Endodermal cell (in vitro differentiated cells): ENCODE data around the gene IL19. TPM values are rescaled to one million over a fixed set of nuclear protein-coding genes. Genes with fewer than 3 reads are reported as not detected.

Experiments
- DNase-seq: peaks from one replicate; pipeline ENCODE4 v3.0.0-alpha.2; 2017
- H3K27ac ChIP-seq: 2 replicates; pipeline ENCODE4 v1.5.1; 2013; ENCODE audit warnings: mild to moderate bottlenecking, low read depth, low read length, moderate library complexity
- H3K27me3 ChIP-seq: 2 replicates; pipeline ENCODE4 v1.6.1; 2013; ENCODE audit warnings: mild to moderate bottlenecking, low read length, moderate library complexity; ENCODE audit not compliant: insufficient read depth, control insufficient read depth, poor library complexity, severe bottlenecking
- H3K36me3 ChIP-seq: 2 replicates; pipeline ENCODE4 v1.7.0; 2013; ENCODE audit warnings: mild to moderate bottlenecking, low read length, moderate library complexity; ENCODE audit not compliant: control insufficient read depth, insufficient read depth
- H3K4me1 ChIP-seq: one replicate; pipeline ENCODE4 v1.7.0; 2013; ENCODE audit warnings: low read length; ENCODE audit not compliant: control insufficient read depth, insufficient read depth
- H3K4me3 ChIP-seq: 2 replicates; pipeline ENCODE4 v1.5.1; 2013; ENCODE audit warnings: mild to moderate bottlenecking, low read length, moderate library complexity
- H3K9ac ChIP-seq: 2 replicates; pipeline ENCODE4 v1.6.1; 2013; ENCODE audit warnings: mild to moderate bottlenecking, low read length, moderate library complexity; ENCODE audit not compliant: poor library complexity, severe bottlenecking; ENCODE audit errors: extremely low read depth
- H3K9me3 ChIP-seq: 2 replicates; pipeline ENCODE4 v1.6.1; 2013; ENCODE audit warnings: mild to moderate bottlenecking, low read length, moderate library complexity; ENCODE audit not compliant: control insufficient read depth
- H3K27ac Mint-ChIP-seq: 2 replicates; pipeline ENCODE4 v1.8.0; 2020; ENCODE audit warnings: mixed read lengths
- H3K27me3 Mint-ChIP-seq: 2 replicates; pipeline ENCODE4 v1.8.0; 2021; ENCODE audit warnings: mild to moderate bottlenecking, mixed read lengths; ENCODE audit not compliant: insufficient read depth
- H3K36me3 Mint-ChIP-seq: 2 replicates; pipeline ENCODE4 v1.8.0; 2020; ENCODE audit warnings: low read depth, mixed read lengths
- H3K4me1 Mint-ChIP-seq: 2 replicates; pipeline ENCODE4 v1.8.0; 2020; ENCODE audit warnings: mixed read lengths
- H3K4me3 Mint-ChIP-seq: 2 replicates; pipeline ENCODE4 v1.8.0; 2020; ENCODE audit warnings: mild to moderate bottlenecking, moderate library complexity, mixed read lengths
- H3K9me3 Mint-ChIP-seq: 2 replicates; pipeline ENCODE4 v1.8.0; 2020; ENCODE audit warnings: mild to moderate bottlenecking, mixed read lengths
- WGBS, 2 experiments: methylation state at CpG; one replicate each; pipeline versions ENCODE4 v1.1.5 to v1.1.7; 2013; ENCODE audit warnings: missing lambda C conversion rate in 2 of 2, mixed read lengths in 1 of 2; ENCODE audit not compliant: insufficient coverage in 1 of 2, insufficient read length in 1 of 2; 5-methylcytosine and 5-hydroxymethylcytosine counted together
- total RNA-seq, 2 donors: library from RNA; stranded (reverse); fragmentation: NEBNext Ultra II Directional in 1 of 2; extraction: Animal tissue kit (Norgen Biotek cat#: 25700) in 1 of 2; gene quantifications; 2 replicates in 1 of 2; 3 replicates in 1 of 2; pipeline ENCODE4 v1.2.1, GENCODE V29; 2021
- TF ChIP-seq, protein P1 (sequence below): fragments of 200-600 bp; sonication (generic); conservative IDR thresholded peaks from 2 replicates; pipeline ENCODE4 v1.5.0; 2021; ENCODE audit warnings: antibody characterized with exemption, mild to moderate bottlenecking

Gene IL19
- total RNA-seq, 2 donors from 2014 or later, result not detected

GRCh38 chr1:206782448-206782847, 11.9 kb downstream of the IL19 start:
- H3K4me3 ChIP-seq, result no peak overlapping the region
- TF ChIP-seq, protein P1, sequence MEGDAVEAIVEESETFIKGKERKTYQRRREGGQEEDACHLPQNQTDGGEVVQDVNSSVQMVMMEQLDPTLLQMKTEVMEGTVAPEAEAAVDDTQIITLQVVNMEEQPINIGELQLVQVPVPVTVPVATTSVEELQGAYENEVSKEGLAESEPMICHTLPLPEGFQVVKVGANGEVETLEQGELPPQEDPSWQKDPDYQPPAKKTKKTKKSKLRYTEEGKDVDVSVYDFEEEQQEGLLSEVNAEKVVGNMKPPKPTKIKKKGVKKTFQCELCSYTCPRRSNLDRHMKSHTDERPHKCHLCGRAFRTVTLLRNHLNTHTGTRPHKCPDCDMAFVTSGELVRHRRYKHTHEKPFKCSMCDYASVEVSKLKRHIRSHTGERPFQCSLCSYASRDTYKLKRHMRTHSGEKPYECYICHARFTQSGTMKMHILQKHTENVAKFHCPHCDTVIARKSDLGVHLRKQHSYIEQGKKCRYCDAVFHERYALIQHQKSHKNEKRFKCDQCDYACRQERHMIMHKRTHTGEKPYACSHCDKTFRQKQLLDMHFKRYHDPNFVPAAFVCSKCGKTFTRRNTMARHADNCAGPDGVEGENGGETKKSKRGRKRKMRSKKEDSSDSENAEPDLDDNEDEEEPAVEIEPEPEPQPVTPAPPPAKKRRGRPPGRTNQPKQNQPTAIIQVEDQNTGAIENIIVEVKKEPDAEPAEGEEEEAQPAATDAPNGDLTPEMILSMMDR, result no peak
- no peak for DNase-seq
- H3K9me3 ChIP-seq, result no peaks in the 10 kb centered on the region
- no peak overlapping the region for H3K27ac Mint-ChIP-seq
- no peak overlapping the region for H3K9ac ChIP-seq
- H3K4me3 Mint-ChIP-seq, result no peak overlapping the region
- no peaks in the 10 kb centered on the region for H3K9me3 Mint-ChIP-seq
- H3K27me3 Mint-ChIP-seq, result no peaks in the 10 kb centered on the region
- H3K4me1 ChIP-seq, result no peaks in the 10 kb centered on the region
- no peaks in the 10 kb centered on the region for H3K4me1 Mint-ChIP-seq
- no peaks in the 10 kb centered on the region for H3K36me3 ChIP-seq
- WGBS, 2 experiments, result 90 to 93% methylated on average over 2 of the region's 2 CpGs
- H3K27ac ChIP-seq, result no peak overlapping the region
- H3K27me3 ChIP-seq, result peaks cover 4% of the 10 kb centered on the region
- H3K36me3 Mint-ChIP-seq, result no peaks in the 10 kb centered on the region

- H3K27me3 Mint-ChIP-seq, result no peaks in the 10 kb centered on the region
- no peak overlapping the region for H3K27ac ChIP-seq
- no peaks in the 10 kb centered on the region for H3K9me3 Mint-ChIP-seq
- no peak overlapping the region for H3K4me3 ChIP-seq
- TF ChIP-seq, protein P1, result no peak
- no peak for DNase-seq
- no peak overlapping the region for H3K27ac Mint-ChIP-seq
- no peaks in the 10 kb centered on the region for H3K36me3 ChIP-seq
- no peaks in the 10 kb centered on the region for H3K36me3 Mint-ChIP-seq
- no peaks in the 10 kb centered on the region for H3K4me1 ChIP-seq
- H3K4me3 Mint-ChIP-seq, result no peak overlapping the region
- H3K27me3 ChIP-seq, result peaks cover 4% of the 10 kb centered on the region
- H3K9ac ChIP-seq, result no peak overlapping the region
- H3K4me1 Mint-ChIP-seq, result no peaks in the 10 kb centered on the region
- H3K9me3 ChIP-seq, result no peaks in the 10 kb centered on the region
- WGBS, 2 experiments, result 92% methylated on average over 7 of the region's 7 CpGs
Observed at GRCh38 chr1:206783506-206783905, 12.9 kb downstream of the IL19 start.

DNA sequence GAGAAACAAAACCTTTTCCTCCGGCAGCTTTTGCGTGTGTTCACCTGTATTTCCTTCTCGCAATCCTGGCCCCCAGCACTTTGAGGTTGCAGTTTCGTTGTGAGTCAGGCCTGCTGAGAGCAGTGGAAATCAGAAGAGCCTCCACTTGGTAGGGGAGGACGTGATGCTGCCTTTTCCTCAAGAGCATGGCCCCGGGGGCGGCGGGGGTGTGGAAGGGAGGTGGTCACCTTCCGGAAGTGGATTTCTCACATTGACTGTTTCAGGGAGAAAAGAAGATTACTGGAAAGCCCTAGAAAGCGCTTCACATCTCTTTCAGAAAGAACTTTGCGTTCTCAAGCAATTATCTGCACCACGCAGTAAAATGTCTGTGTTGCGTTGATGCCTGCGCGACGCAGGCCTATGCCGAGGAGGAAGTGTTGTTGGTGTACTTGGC, 13.9 kb downstream of the IL19 start:
- no peak overlapping the region for H3K4me3 ChIP-seq
- H3K4me3 Mint-ChIP-seq, result no peak overlapping the region
- DNase-seq, result no peak
- no peaks in the 10 kb centered on the region for H3K36me3 Mint-ChIP-seq
- no peaks in the 10 kb centered on the region for H3K4me1 ChIP-seq
- peaks cover 5% of the 10 kb centered on the region for H3K27me3 Mint-ChIP-seq
- H3K27ac ChIP-seq, result no peak overlapping the region
- H3K27me3 ChIP-seq, result peaks cover 4% of the 10 kb centered on the region
- TF ChIP-seq, protein P1, result no peak
- WGBS, 2 experiments, result 93 to 96% methylated on average over 13 to 17 of the region's 17 CpGs
- no peaks in the 10 kb centered on the region for H3K4me1 Mint-ChIP-seq
- H3K27ac Mint-ChIP-seq, result no peak overlapping the region
- no peaks in the 10 kb centered on the region for H3K36me3 ChIP-seq
- no peaks in the 10 kb centered on the region for H3K9me3 ChIP-seq
- H3K9ac ChIP-seq, result no peak overlapping the region
- H3K9me3 Mint-ChIP-seq, result no peaks in the 10 kb centered on the region
